Activated CD8-positive, alpha-beta memory T cell treated with anti-CD3 and anti-CD28 coated beads for 36 hours (primary cell): Measurements from ENCODE around the gene CDS1. TPM values are rescaled to one million over a fixed set of nuclear protein-coding genes. Genes with fewer than 3 reads are reported as not detected.
"Not testable (repeated sequence)": the region's sequence is repeated elsewhere in the genome, so short reads cannot be mapped to it uniquely, and the experiment has no call there.

Experiments
- CTCF ChIA-PET: fragments of 350-600 bp; sonication (Branson Sonifier 250); formaldehyde crosslinking; loops from one replicate; lab custom pipeline; 2021; ENCODE audit warnings: antibody characterized with exemption; lab: Charles Lee
- POLR2A ChIA-PET: fragments of 350-600 bp; sonication (Branson Sonifier 250); formaldehyde crosslinking; loops from one replicate; lab custom pipeline; 2021; ENCODE audit warnings: antibody characterized with exemption; lab: Charles Lee
- total RNA-seq, 2 experiments: library from RNA; stranded (reverse); gene quantifications; one replicate each; pipeline ENCODE4 v1.2.3, GENCODE V29; 2021

CDS1 gene
- total RNA-seq, 2 experiments from 2014 or later: 0.06 TPM; not detected in 1

GRCh38 chr4:84661191-84661939 lies 78.4 kb downstream of the CDS1 start:
- ChIA-PET CTCF (interaction anchor here (1.2 kb wide), 1 partner anchor 17 kb away, joined by 3 read pairs; no protein-coding TSS in a partner anchor), POLR2A (no interaction called here)

- CTCF ChIA-PET, POLR2A ChIA-PET: not testable (repeated sequence)
Observed at GRCh38 chr4:84664767-84665166, 81.8 kb downstream of the CDS1 start.

GRCh38 chr4:84666439-84666838 lies 83.5 kb downstream of the CDS1 start:
- CTCF ChIA-PET: no interaction called here
- POLR2A ChIA-PET: no interaction called here

GRCh38 chr4:84669201-84669600 lies 86.3 kb downstream of the CDS1 start:
- ChIA-PET POLR2A (no interaction called here), CTCF (no interaction called here)

GRCh38 chr4:84672177-84672576 lies 89.2 kb downstream of the CDS1 start:
- ChIA-PET CTCF (no interaction called here), POLR2A (no interaction called here)

GRCh38 chr4:84673475-84674240 lies 90.7 kb downstream of the CDS1 start:
- CTCF ChIA-PET: no interaction called here
- POLR2A ChIA-PET: no interaction called here

- POLR2A ChIA-PET: no interaction called here
- CTCF ChIA-PET: no interaction called here
Observed at GRCh38 chr4:84677093-84677492, 94.2 kb downstream of the CDS1 start.

GRCh38 chr4:84677995-84678394 lies 95.1 kb downstream of the CDS1 start:
- ChIA-PET CTCF (interaction anchor here (1.2 kb wide), 1 partner anchor 16 kb away, joined by 3 read pairs; no protein-coding TSS in a partner anchor), POLR2A (no interaction called here)

- ChIA-PET POLR2A (no interaction called here), CTCF (interaction anchor here (1.2 kb wide), 1 partner anchor 18 kb away, joined by 3 read pairs; no protein-coding TSS in a partner anchor)
Observed at GRCh38 chr4:84678976-84679744, 96.2 kb downstream of the CDS1 start.

- ChIA-PET CTCF (no interaction called here), POLR2A (no interaction called here)
Observed at GRCh38 chr4:84680956-84681355, 98.0 kb downstream of the CDS1 start.

- ChIA-PET CTCF (no interaction called here), POLR2A (no interaction called here)
Observed at GRCh38 chr4:84681486-84682274, 98.8 kb downstream of the CDS1 start.

GRCh38 chr4:84682661-84683060 lies 99.7 kb downstream of the CDS1 start:
- CTCF ChIA-PET, POLR2A ChIA-PET: not testable (repeated sequence)

- POLR2A ChIA-PET: no interaction called here
- CTCF ChIA-PET: no interaction called here
Observed at GRCh38 chr4:84683064-84683850, 100.3 kb downstream of the CDS1 start.

- CTCF ChIA-PET: no interaction called here
- POLR2A ChIA-PET: no interaction called here
Observed at GRCh38 chr4:84684361-84684760, 101.4 kb downstream of the CDS1 start.

- POLR2A ChIA-PET: no interaction called here
- CTCF ChIA-PET: no interaction called here
Observed at GRCh38 chr4:84685105-84685504, 102.2 kb downstream of the CDS1 start.

GRCh38 chr4:84688605-84689004 lies 105.7 kb downstream of the CDS1 start:
- POLR2A ChIA-PET: no interaction called here
- CTCF ChIA-PET: no interaction called here

- ChIA-PET CTCF (no interaction called here), POLR2A (no interaction called here)
Observed at GRCh38 chr4:84689197-84689596, 106.3 kb downstream of the CDS1 start.

GRCh38 chr4:84690481-84690880 lies 107.6 kb downstream of the CDS1 start:
- CTCF ChIA-PET: no interaction called here
- POLR2A ChIA-PET: no interaction called here
